GM23248 (cell line): Measurements from ENCODE around the gene SETD6. TPM values are rescaled to one million over a fixed set of nuclear protein-coding genes. Genes with fewer than 3 reads are reported as not detected.

Experiments used
- DNase-seq: peaks from one replicate; pipeline ENCODE4 v3.0.0-alpha.2; 2015
- H2AFZ ChIP-seq: fragments of 200-600 bp; sonication (generic); 2 replicates; pipeline ENCODE4 v1.6.1; 2016; ENCODE audit warnings: antibody characterized with exemption
- H3F3A ChIP-seq: fragments of 200-600 bp; sonication (generic); 2 replicates; pipeline ENCODE4 v1.6.1; 2016; ENCODE audit warnings: mild to moderate bottlenecking, antibody characterized with exemption, mixed run types; ENCODE audit not compliant: insufficient read depth
- H3K27ac ChIP-seq: fragments of 200-600 bp; sonication (generic); 2 replicates; pipeline ENCODE4 v1.5.1; 2016; ENCODE audit warnings: mild to moderate bottlenecking
- H3K27me3 ChIP-seq: fragments of 200-600 bp; sonication (generic); replicated peaks from 2 replicates; pipeline ENCODE4 v1.6.1; 2016; ENCODE audit warnings: mild to moderate bottlenecking; ENCODE audit not compliant: insufficient read depth
- H3K36me3 ChIP-seq: fragments of 200-600 bp; sonication (generic); 2 replicates; pipeline ENCODE4 v1.6.1; 2016; ENCODE audit warnings: low read depth, mild to moderate bottlenecking
- H3K4me1 ChIP-seq: fragments of 200-600 bp; sonication (generic); 2 replicates; pipeline ENCODE4 v1.6.1; 2016; ENCODE audit warnings: mild to moderate bottlenecking; ENCODE audit not compliant: insufficient read depth
- H3K4me2 ChIP-seq: fragments of 200-600 bp; sonication (generic); one replicate; pipeline ENCODE4 v1.6.1; 2016; ENCODE audit warnings: mild to moderate bottlenecking; ENCODE audit not compliant: unreplicated experiment
- H3K4me3 ChIP-seq: fragments of 200-600 bp; sonication (generic); 2 replicates; pipeline ENCODE4 v1.5.1; 2016; ENCODE audit warnings: mild to moderate bottlenecking
- H3K79me2 ChIP-seq: fragments of 200-600 bp; sonication (generic); 2 replicates; pipeline ENCODE4 v1.6.1; 2016; ENCODE audit warnings: mild to moderate bottlenecking; ENCODE audit not compliant: insufficient read depth
- H3K9ac ChIP-seq: fragments of 200-600 bp; sonication (generic); 2 replicates; pipeline ENCODE4 v1.6.1; 2016; ENCODE audit warnings: mild to moderate bottlenecking
- H3K9me2 ChIP-seq: fragments of 200-600 bp; sonication (generic); 2 replicates; pipeline ENCODE4 v1.6.1; 2016; ENCODE audit warnings: mixed run types, mild to moderate bottlenecking, moderate library complexity; ENCODE audit not compliant: insufficient read depth
- H3K9me3 ChIP-seq: fragments of 200-600 bp; sonication (generic); one replicate; pipeline ENCODE4 v1.6.1; 2017; ENCODE audit warnings: low read depth
- H4K20me1 ChIP-seq: fragments of 200-600 bp; sonication (generic); 2 replicates; pipeline ENCODE4 v1.6.0; 2016; ENCODE audit not compliant: insufficient read depth
- EZH2 ChIP-seq: fragments of 200-600 bp; sonication (generic); IDR thresholded peaks from 2 replicates; pipeline ENCODE4 v1.6.1; 2018; ENCODE audit warnings: antibody characterized with exemption, mild to moderate bottlenecking; ENCODE audit not compliant: insufficient read depth, poor library complexity, severe bottlenecking
- EZH2phosphoT487 ChIP-seq: fragments of 200-600 bp; sonication (generic); IDR thresholded peaks from 2 replicates; pipeline ENCODE4 v1.6.1; 2018; ENCODE audit warnings: antibody characterized with exemption, moderate library complexity, mild to moderate bottlenecking, low read depth; ENCODE audit not compliant: insufficient read depth
- WGBS, 2 experiments: methylation state at CpG; one replicate each; pipeline ENCODE4 v1.1.6; 2015 to 2017; ENCODE audit warnings: low lambda C conversion rate in 2 of 2, low coverage in 1 of 2; ENCODE audit errors: missing lambda C conversion rate in 2 of 2; 5-methylcytosine and 5-hydroxymethylcytosine counted together
- in situ Hi-C: fragments of 300-500 bp; cut with MboI; formaldehyde crosslinking; loops from 2 replicates; pipeline ENCODE4 v1.15.0; 2020
- polyA plus RNA-seq: library from polyadenylated mRNA; unstranded; fragments of >200 nt; fragmentation: Nextera tagmentation; extraction: Ambion mirVana; gene quantifications from 2 replicates; pipeline ENCODE4 v1.2.1, GENCODE V29; 2016
- total RNA-seq: library from RNA; depleted of rRNA; stranded (reverse); fragments of >200 nt; shearing (Covaris generic); gene quantifications from 2 replicates; pipeline ENCODE4 v1.2.3, GENCODE V29; 2014; rRNA removed

The SETD6 gene, protein sequence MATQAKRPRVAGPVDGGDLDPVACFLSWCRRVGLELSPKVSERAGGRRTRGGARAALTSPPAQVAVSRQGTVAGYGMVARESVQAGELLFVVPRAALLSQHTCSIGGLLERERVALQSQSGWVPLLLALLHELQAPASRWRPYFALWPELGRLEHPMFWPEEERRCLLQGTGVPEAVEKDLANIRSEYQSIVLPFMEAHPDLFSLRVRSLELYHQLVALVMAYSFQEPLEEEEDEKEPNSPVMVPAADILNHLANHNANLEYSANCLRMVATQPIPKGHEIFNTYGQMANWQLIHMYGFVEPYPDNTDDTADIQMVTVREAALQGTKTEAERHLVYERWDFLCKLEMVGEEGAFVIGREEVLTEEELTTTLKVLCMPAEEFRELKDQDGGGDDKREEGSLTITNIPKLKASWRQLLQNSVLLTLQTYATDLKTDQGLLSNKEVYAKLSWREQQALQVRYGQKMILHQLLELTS
- 11.5 and 14.9 TPM in 2 replicates for total RNA-seq
- polyA plus RNA-seq = 8.7 and 9.4 TPM in 2 replicates

DNA sequence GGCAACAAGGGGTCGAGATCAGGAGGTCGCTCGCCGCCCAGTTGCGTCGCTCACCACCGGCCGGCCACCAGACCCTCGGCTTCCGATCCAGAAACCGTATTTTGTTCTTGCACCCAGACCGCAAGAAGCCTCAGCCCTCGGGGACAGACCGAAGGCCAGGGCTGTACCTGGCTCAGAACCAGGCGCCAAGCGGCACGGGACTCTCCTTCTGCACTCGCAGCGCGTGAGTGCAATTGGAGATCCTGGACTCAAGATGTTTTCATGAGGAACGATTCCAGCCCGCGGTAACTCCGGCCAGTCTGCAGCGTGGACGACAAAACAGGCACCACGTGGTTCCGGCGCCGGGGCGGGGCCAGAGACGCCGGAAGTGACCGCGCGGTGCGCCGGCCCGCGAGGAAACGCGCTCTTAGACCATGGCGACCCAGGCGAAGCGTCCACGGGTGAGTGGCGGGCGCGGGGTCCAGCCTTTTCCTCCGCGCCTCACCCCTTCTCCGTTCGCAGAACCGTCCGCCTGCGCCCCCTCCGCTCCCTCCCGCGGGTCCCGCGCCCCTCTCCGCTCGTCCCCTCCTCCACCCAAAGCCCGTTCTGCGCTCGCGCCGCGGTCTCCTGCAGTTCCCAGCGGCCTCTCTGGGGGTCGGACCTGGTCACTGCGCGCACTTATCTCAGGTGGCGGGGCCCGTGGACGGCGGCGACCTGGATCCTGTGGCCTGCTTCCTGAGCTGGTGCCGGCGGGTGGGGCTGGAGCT lies at the start of gene SETD6:
Gene SETD6, plus strand, starts transcription at position 393 of the 746 bp plus-strand sequence. Its CDS starts 21 bp downstream, at position 414.
- in situ Hi-C loops = no loop called here
- H3K9me2 ChIP-seq = no peaks in the 10 kb centered on the region
- peak within 1 kb of the TSS; percentile 92 for H2AFZ ChIP-seq
- H3K9me3 ChIP-seq = no peaks in the 10 kb centered on the region
- peak within 1 kb of the TSS; percentile 88 for H3K4me3 ChIP-seq
- peaks cover 11% of the 10 kb centered on the region for H3K36me3 ChIP-seq
- TF ChIP-seq EZH2phosphoT487 = no peak
- TF ChIP-seq EZH2 = no peak
- H3F3A ChIP-seq = peaks cover 26% of the 10 kb centered on the region
- H3K79me2 ChIP-seq = peaks cover 6% of the 10 kb centered on the region; the same call in 1 of the 2 replicates
- peak within 1 kb of the TSS; percentile 82 for H3K9ac ChIP-seq
- no peaks in the 10 kb centered on the region for H3K27me3 ChIP-seq
- no peaks in the 10 kb centered on the region for H4K20me1 ChIP-seq
- peaks cover 4% of the 10 kb centered on the region; the same call in 1 of the 2 replicates for H3K4me1 ChIP-seq
- peak; percentile 95 for DNase-seq
- 1 to 2% methylated on average over 53 to 77 of the region's 80 CpGs for WGBS, 2 experiments
- H3K27ac ChIP-seq = peak within 1 kb of the TSS; percentile 66
- peak within 1 kb of the TSS; percentile 97 for H3K4me2 ChIP-seq

DNA sequence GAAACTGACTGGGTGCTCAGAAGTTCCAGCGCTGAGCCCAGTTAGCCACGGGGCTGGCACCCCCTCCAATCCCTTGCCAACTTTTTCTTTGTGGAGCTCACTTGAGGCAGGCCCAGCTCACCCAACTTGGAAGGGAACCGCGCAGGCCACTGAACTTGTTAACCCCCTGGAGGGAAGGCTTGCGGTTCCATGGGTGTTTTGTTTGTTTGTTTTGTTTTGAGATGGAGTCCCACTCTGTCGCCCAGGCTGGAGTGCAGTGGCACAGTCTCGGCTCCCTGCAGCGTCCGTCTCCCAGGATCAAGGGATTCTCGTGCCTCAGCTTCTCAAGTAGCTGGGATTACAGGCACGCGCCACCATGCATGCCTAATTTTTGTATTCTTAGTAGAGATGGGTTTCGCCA lies 49.5 kb upstream of the SETD6 start:
- TF ChIP-seq EZH2 (no peak), EZH2phosphoT487 (no peak)
- Histone ChIP-seq H2AFZ (no peak overlapping the region), H3K79me2 (no peaks in the 10 kb centered on the region), H3F3A (no peaks in the 10 kb centered on the region), H3K27ac (no peak overlapping the region), H3K36me3 (no peaks in the 10 kb centered on the region), H3K4me3 (no peak overlapping the region), H4K20me1 (no peaks in the 10 kb centered on the region), H3K4me2 (no peak overlapping the region), H3K9ac (no peak overlapping the region), H3K4me1 (no peaks in the 10 kb centered on the region), H3K9me3 (no peaks in the 10 kb centered on the region), H3K9me2 (no peaks in the 10 kb centered on the region), H3K27me3 (peaks cover 52% of the 10 kb centered on the region)
- in situ Hi-C loops = no loop called here
- DNase-seq = no peak
- WGBS, 2 experiments = 76 to 88% methylated on average over 13 of the region's 13 CpGs

GRCh38 chr16:58466396-58466795 lies 48.9 kb upstream of the SETD6 start:
- H3K9ac ChIP-seq = no peak overlapping the region
- TF ChIP-seq EZH2phosphoT487 (no peak), EZH2 (no peak)
- H3K27ac ChIP-seq = no peak overlapping the region
- H3K36me3 ChIP-seq = no peaks in the 10 kb centered on the region
- no peaks in the 10 kb centered on the region for H4K20me1 ChIP-seq
- no peaks in the 10 kb centered on the region for H3K9me2 ChIP-seq
- H3K9me3 ChIP-seq = no peaks in the 10 kb centered on the region
- H3F3A ChIP-seq = no peaks in the 10 kb centered on the region
- no peaks in the 10 kb centered on the region for H3K4me1 ChIP-seq
- no peak overlapping the region for H2AFZ ChIP-seq
- 84 to 88% methylated on average over 3 of the region's 3 CpGs for WGBS, 2 experiments
- peaks cover 52% of the 10 kb centered on the region for H3K27me3 ChIP-seq
- no peak for DNase-seq
- H3K79me2 ChIP-seq = no peaks in the 10 kb centered on the region
- H3K4me2 ChIP-seq = no peak overlapping the region
- no peak overlapping the region for H3K4me3 ChIP-seq
- in situ Hi-C loops = no loop called here

GRCh38 chr16:58467905-58468304 lies 47.4 kb upstream of the SETD6 start:
- in situ Hi-C loops = no loop called here
- H3K27ac ChIP-seq = no peak overlapping the region

More at GRCh38 chr16:58467905-58468304, 47.4 kb upstream of the SETD6 start:
- no peak for DNase-seq
- Histone ChIP-seq H3K9me3 (no peaks in the 10 kb centered on the region), H3K9ac (no peak overlapping the region), H3K4me1 (no peaks in the 10 kb centered on the region), H3F3A (no peaks in the 10 kb centered on the region), H3K9me2 (no peaks in the 10 kb centered on the region), H3K4me3 (no peak overlapping the region), H3K4me2 (no peak overlapping the region), H3K79me2 (no peaks in the 10 kb centered on the region), H4K20me1 (no peaks in the 10 kb centered on the region), H2AFZ (no peak overlapping the region), H3K27me3 (peaks cover 43% of the 10 kb centered on the region), H3K36me3 (no peaks in the 10 kb centered on the region)
- 83 to 85% methylated on average over 5 of the region's 5 CpGs for WGBS, 2 experiments
- TF ChIP-seq EZH2 (no peak), EZH2phosphoT487 (no peak)
